GM18502 (cell line): Measurements from ENCODE around the gene CLEC4M.
"Not testable (repeated sequence)": the region's sequence is repeated elsewhere in the genome, so short reads cannot be mapped to it uniquely, and the experiment has no call there.

Source experiments
- ATAC-seq: cut with Tn5 transposase; IDR thresholded peaks from one replicate; pipeline ENCODE4 v1.9.1; 2021; ENCODE audit warnings: mild to moderate bottlenecking; ENCODE audit not compliant: unreplicated experiment, poor library complexity

Gene CLEC4M

DNA sequence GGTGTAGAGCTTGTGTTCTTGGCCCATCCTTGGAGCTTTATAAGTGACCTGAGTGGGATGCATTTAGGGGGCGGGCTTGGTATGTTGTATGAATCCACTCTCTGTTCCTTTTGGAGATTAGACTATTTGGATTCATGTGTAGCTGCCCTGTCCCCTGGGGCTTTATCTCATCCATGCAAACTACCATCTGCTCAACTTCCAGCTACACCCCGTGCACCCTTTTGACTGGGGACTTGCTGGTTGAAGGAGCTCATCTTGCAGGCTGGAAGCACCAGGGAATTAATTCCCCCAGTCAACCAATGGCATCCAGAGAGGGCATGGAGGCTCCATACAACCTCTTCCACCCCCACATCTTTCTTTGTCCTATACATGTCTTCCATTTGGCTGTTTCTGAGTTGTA lies 6.1 kb downstream of the CLEC4M start:
- ATAC-seq = no peak

GRCh38 chr19:7771072-7771471 lies 8.0 kb downstream of the CLEC4M start:
- ATAC-seq = no peak

DNA sequence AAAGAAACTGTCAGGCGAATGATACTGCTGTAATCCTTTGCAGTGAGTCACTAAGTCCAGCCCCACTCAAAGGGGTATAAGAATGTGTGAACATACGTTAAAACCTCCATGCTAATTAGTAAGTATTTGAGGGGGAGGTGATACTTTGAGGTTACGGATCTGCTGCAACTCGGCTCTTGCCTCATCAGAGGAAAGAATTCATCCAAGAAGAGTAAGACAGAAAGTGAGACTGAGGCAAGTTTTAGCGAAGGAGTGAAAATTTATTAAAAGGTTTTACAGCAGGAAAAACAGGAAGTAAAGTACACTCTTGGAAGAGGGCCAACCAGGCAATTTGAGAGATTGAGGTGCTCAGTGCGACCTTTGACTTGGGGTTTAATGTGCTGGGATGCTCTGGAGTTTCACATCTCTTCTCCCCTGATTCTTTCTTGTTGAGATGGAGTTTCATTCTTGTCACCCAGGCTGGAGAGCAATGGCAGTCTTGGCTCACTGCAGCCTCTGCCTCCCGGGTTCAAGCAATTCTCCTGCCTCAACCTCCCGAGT lies 9.8 kb downstream of the CLEC4M start:
- ATAC-seq = no peak

DNA sequence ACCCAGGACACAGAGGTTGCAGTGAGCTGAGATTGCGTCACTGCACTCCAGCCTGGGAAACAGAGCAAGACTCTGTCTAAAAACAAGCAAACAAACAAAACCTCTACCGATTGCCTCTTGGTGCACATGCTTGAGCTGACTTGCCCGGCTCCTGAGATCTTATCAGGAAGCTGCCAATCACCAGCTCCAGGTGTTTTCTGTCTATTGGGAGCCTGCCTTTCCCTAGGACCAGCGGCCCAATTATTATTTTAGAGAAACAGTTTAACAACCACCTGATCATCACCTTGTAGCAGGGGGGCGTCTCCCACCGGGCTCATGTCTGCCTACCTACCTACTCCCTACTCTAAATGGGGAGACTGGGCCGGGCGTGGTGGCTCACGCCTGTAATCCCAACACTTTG lies 10.8 kb downstream of the CLEC4M start:
- no peak for ATAC-seq

GRCh38 chr19:7775761-7776160 lies 12.7 kb downstream of the CLEC4M start:
- no peak for ATAC-seq

DNA sequence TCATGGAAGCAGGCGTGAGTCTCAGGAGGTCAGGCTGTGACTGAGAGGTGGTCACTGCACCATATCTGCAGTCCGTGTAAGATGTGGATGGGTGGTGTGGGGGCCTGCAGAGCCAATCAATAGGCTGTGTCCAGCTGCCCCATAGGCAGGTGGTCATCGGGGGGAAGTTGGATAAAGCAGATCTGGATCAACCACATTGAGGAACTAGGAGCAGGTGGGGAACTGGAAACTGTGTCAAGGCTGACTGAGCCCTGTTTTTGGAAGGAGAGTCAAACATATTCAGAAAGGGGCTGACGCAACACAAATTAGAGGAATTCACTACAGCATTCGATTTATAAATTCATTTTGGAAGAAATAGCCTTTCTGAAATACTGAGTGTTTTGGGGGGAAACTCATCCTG lies 15.0 kb downstream of the CLEC4M start:
- no peak for ATAC-seq

GRCh38 chr19:7779631-7780486 lies 16.8 kb downstream of the CLEC4M start:
- no peak for ATAC-seq

- no peak for ATAC-seq
These were observed 18.1 kb downstream of the CLEC4M start for GRCh38 chr19:7781157-7781556.

DNA sequence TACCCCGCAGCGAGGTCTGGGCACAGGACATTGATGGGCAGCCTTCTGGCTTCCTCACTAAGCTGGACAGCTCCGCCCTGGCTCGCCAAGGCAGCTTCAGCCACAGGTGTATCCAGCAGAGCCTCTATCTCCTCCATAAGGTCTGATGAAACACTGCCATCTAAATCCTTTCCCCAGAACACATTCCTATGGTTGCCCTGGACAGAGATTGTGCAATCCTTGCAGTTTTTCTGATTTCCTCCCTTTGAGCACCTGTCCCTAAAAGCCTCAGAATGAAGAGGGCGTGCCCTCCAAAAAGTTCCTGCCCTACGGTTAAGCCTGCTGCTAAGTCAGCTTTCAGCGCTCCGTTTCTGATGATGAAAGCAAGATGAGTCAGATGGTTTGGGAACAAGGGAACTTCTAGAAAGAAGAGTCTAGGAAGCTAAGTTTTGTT lies 21.0 kb downstream of the CLEC4M start:
- no peak for ATAC-seq

- no peak for ATAC-seq
These were observed 21.8 kb downstream of the CLEC4M start for GRCh38 chr19:7784856-7785255.

GRCh38 chr19:7787141-7787540 lies 24.1 kb downstream of the CLEC4M start:
- ATAC-seq = no peak

DNA sequence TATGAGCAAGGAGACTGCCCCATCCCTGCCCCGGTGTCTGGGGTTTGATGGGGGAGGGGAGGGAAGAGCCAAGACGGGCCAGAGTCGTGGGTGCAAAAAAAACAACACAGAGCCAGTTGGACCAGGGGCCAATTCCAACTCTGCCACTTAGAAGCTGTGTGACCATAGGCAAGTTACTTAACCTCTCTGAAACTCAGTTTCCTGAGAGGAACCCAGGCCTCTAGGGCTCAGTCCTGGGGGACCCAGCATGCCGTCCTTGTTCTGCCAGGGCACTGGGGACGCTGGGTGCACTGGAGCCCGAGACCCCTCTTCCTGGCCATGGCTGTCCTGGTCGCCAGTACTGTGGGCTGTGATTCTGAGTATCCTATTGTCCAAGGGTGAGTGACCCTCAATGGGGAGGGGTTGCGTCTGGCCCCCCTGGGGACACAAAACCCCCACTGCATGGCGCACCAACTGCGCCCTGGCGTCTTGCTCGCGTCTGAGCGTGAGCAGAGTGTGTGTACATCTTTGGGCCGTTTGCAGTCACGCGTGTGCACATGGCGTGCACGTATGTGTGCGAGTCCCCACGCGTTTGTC lies 24.6 kb downstream of the CLEC4M start:
- no peak for ATAC-seq

GRCh38 chr19:7788178-7788932 lies 25.3 kb downstream of the CLEC4M start:
- ATAC-seq = no peak

DNA sequence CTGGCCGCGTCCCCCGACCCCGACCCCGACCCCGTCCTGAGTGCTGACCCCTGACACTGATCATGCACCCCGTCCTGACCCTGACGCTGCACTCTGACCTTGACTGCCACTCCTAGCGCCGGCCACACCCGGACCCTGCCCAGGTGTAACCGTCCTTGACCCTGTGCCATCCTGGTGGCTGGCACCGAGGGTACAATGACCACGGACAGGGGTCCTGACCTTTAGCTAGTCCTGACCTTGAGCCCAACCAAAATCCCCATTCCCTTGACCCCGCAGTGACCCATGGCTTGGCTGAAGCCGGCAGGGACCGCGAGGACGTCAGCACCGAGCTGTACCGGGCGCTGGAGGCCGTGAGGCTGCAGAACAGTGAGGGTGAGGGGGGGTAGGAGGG lies 25.9 kb downstream of the CLEC4M start:
- no peak for ATAC-seq

DNA sequence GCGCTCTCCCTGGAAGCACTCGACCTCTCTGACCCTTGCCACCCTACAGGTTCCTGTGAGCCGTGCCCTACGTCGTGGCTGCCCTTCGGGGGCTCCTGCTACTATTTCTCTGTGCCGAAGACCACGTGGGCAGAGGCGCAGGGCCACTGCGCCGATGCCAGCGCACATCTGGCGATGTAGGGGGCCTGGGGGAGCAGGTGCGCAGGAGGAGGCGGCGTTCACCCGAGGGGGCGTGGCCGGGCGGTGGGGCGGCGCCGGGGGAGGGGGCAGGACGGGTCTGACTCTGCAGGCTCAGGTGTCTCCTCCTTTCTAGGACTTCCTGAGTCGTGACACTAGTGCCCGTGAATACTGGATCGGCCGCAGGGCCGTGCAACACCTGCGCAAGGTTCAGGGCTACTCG lies 26.4 kb downstream of the CLEC4M start:
- no peak for ATAC-seq

DNA sequence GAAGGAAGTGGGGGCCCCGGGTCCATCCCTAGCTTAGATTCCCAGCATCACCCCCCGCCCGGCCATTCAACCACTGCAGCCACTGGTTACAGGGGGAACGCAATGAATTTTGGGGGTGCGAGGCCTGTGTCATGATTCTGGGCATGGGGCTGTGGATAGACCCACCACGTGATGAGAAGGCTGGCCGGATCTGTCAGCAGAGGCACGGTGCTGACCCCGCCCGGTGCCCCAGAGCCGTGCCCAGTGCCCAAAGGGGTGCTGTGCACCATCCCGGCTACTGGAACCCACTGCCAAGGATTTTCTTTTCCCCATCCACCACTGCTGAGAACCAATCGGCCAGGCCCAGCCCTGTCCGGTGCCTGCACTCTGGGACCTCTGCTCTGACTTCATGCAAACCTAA lies 27.4 kb downstream of the CLEC4M start:
- ATAC-seq = no peak

GRCh38 chr19:7792281-7792680 lies 29.2 kb downstream of the CLEC4M start:
- no peak for ATAC-seq

- not testable (repeated sequence) for ATAC-seq
These were observed 29.7 kb downstream of the CLEC4M start for GRCh38 chr19:7792701-7793100.

DNA sequence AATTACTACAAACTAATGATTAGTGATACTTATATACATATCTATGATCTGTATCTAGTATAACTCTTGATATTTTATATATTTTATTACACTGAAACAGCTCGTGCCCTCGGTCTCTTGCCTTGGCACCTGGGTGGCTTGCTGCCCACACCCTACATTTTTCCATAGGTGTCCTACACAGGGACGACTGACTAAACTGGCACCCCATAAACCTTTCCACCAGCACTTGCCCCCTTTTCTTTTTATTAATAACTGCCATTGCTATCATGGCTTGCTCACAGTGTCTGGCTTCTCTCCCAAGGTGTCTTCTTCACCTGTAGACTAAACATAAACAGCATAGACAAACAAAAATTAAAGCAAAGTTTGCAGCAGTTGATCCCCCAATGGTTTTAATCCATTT lies 30.4 kb downstream of the CLEC4M start:
- no peak for ATAC-seq

DNA sequence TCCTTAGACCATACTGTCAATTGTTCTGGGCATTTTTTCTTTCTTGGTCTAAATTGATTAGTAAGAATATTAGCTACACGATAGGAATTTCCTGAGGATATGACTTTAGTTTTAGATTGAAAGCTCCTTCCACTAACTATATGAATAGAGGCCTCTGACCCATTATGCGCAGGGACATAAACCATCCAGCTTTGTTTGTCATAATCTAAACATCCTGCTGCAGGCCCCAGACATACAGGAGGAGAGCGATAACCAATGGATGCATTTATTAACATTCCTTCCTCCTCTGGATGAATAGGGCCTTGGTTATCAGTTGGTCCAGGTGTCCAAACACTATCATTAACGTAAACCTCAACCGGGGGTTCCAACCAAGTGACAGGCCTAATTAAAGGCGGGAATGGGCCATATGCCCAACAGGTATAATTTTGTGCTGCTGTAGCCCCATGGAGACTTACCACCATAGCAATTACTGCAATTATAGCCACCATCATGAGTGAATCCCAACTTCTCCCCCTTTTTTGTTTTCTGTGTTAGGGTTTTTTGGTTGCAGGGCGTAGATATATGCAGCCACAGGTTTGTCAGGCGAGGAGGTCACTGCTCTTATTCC lies 32.6 kb downstream of the CLEC4M start:
- ATAC-seq = no peak
